Testis (tissue), 2 donors: Measurements from ENCODE around the gene TMEM30B.

Experiments used
- CTCF ChIP-seq, 3 experiments: fragments of 450-650 bp in 2 of 3; fragments of 200-600 bp in 1 of 3; sonication (generic) in 1 of 3; IDR thresholded peaks; one replicate each; pipeline ENCODE4 v1.5.1; 2016 to 2019; ENCODE audit warnings: antibody characterized with exemption in 3 of 3, mild to moderate bottlenecking in 2 of 3, moderate library complexity in 1 of 3
- POLR2A ChIP-seq: fragments of 450-650 bp; IDR thresholded peaks from one replicate; pipeline ENCODE4 v1.6.1; 2017; ENCODE audit warnings: antibody characterized with exemption, mild to moderate bottlenecking, moderate library complexity

DNA sequence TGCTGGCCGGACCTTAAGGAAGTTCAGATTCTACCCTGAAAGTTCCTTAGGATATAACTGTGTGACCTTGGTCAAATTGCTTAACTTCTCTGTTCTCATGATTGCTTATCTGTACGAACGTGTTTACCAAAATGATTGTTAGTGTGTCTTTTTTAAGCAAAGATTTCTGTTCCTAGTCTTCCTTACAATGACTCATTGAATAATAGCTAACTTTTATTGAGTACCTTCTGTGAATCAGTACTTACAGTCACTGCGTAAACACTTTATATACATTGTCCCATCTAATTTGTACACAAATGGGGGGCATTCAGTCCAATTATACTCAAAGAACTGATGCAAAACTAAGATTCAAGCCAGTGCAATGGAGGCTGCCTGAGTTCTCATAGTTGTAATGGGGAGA is 4.2 kb upstream of the TMEM30B start:
- TF ChIP-seq CTCF (IDR thresholded peaks at IDR 0.05): no peak
- no peak for TF ChIP-seq POLR2A
